Activated CD4-positive, alpha-beta memory T cell treated with anti-CD3 and anti-CD28 coated beads for 36 hours (primary cell): ENCODE results near the gene ADAMTS8. TPM values are rescaled to one million over a fixed set of nuclear protein-coding genes. Genes with fewer than 3 reads are reported as not detected.

Experiments
- CTCF ChIA-PET: fragments of 350-600 bp; sonication (Branson Sonifier 250); formaldehyde crosslinking; loops from one replicate; lab custom pipeline; 2021; ENCODE audit warnings: antibody characterized with exemption, inconsistent platforms; lab: Charles Lee
- POLR2A ChIA-PET: fragments of 350-600 bp; sonication (Branson Sonifier 250); formaldehyde crosslinking; loops from one replicate; lab custom pipeline; 2021; ENCODE audit warnings: antibody characterized with exemption; lab: Charles Lee
- DNase-seq: peaks from one replicate; pipeline ENCODE4 v3.0.0-alpha.2; 2020
- H3K27ac Mint-ChIP-seq: one replicate; pipeline ENCODE4 v1.8.0; 2021; ENCODE audit warnings: mixed read lengths
- H3K27me3 Mint-ChIP-seq: one replicate; pipeline ENCODE4 v1.8.0; 2021; ENCODE audit warnings: mixed read lengths
- H3K36me3 Mint-ChIP-seq: one replicate; pipeline ENCODE4 v1.8.0; 2021; ENCODE audit warnings: mixed read lengths
- H3K4me1 Mint-ChIP-seq: one replicate; pipeline ENCODE4 v1.8.0; 2021; ENCODE audit warnings: low read depth, mixed read lengths
- H3K4me3 Mint-ChIP-seq: one replicate; pipeline ENCODE4 v1.8.0; 2021; ENCODE audit warnings: mild to moderate bottlenecking, mixed read lengths
- H3K9me3 Mint-ChIP-seq: one replicate; pipeline ENCODE4 v1.8.0; 2021; ENCODE audit warnings: mixed read lengths
- intact Hi-C: fragments of 100-400 bp; cut with micrococcal nuclease; formaldehyde crosslinking; loops from one replicate; pipeline ENCODE4 v1.15.1; 2023
- total RNA-seq, 2 experiments: library from RNA; stranded (reverse); gene quantifications; one replicate each; pipeline ENCODE4 v1.2.3, GENCODE V29; 2021

ADAMTS8 gene
- total RNA-seq, 2 experiments from 2014 or later, result not detected

DNA sequence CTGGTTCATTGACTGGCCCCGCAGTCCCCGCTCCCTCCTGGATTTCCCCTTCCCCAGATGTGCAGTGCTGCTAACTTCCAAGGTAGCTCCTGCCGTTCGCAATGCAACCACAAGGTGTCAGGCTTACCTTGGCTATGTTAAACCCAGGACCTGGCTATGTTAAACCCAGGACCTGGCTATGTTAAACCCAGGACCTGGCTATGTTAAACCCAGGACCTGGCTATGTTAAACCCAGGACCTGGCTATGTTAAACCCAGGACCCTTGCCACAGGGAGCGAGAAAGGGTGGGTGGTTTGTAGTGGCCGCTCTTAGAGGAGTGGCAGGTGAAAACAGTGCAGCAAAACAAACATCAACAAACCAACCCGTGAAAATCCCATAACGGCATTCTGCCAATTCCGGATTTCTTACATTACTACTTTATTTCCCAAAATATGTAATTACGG is 2.9 kb upstream of the ADAMTS8 start:
- Mint-ChIP-seq H3K4me1 (peaks cover 8% of the 10 kb centered on the region), H3K27ac (no peak overlapping the region), H3K27me3 (peaks cover 31% of the 10 kb centered on the region), H3K36me3 (no peaks in the 10 kb centered on the region), H3K9me3 (no peaks in the 10 kb centered on the region), H3K4me3 (no peak overlapping the region)
- POLR2A ChIA-PET, result no interaction called here
- peak; percentile 83 for DNase-seq
- intact Hi-C loops, result loop anchor here (1.0 to 10.0 kb wide), 3 partner anchors 203 to 463 kb away; no protein-coding TSS in a partner anchor
- CTCF ChIA-PET, result interaction anchor here (0.6 to 13.1 kb wide), 22 partner anchors 11 to 485 kb away, joined by 3 to 347 read pairs (median 4); partner anchors contain the start of genes ADAMTS15 and SNX19

DNA sequence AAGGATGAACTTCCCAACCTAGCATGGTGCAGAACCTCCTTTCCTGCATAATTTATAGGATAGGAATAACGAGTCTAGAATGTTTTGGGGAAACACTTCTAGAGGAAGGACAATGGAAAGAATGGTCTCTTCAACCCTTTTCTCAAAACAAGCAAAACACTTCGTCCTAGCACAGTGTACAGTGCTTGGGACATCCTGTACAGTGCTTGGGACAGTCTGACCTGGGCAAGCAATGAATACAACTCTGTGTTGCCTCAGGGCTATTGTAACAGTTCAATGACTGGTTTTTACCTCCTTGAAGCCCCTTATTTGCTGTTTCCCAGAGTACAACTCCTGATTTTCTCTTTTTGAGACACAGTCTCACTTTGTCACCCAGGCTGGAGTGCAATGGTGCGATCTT is 1.6 kb upstream of the ADAMTS8 start:
- Mint-ChIP-seq H3K9me3 (no peaks in the 10 kb centered on the region), H3K36me3 (no peaks in the 10 kb centered on the region), H3K27me3 (peaks cover 40% of the 10 kb centered on the region), H3K4me3 (no peak overlapping the region), H3K27ac (no peak overlapping the region), H3K4me1 (peaks cover 8% of the 10 kb centered on the region)
- CTCF ChIA-PET, result interaction anchor here (1.2 to 13.1 kb wide), 5 partner anchors 13 to 431 kb away, joined by 3 to 347 read pairs (median 6); no protein-coding TSS in a partner anchor
- POLR2A ChIA-PET, result no interaction called here
- intact Hi-C loops, result loop anchor here (10.0 kb wide), 2 partner anchors 205 to 235 kb away; no protein-coding TSS in a partner anchor
- no peak for DNase-seq

- H3K27ac Mint-ChIP-seq, result no peak overlapping the region
- intact Hi-C loops, result no loop called here
- ChIA-PET CTCF (interaction anchor here (1.2 to 13.1 kb wide), 3 partner anchors 204 to 432 kb away, joined by 3 to 347 read pairs (median 6); no protein-coding TSS in a partner anchor), POLR2A (no interaction called here)
- peaks cover 47% of the 10 kb centered on the region for H3K27me3 Mint-ChIP-seq
- H3K9me3 Mint-ChIP-seq, result no peaks in the 10 kb centered on the region
- no peak for DNase-seq
- H3K4me1 Mint-ChIP-seq, result peaks cover 8% of the 10 kb centered on the region
- no peak overlapping the region for H3K4me3 Mint-ChIP-seq
- H3K36me3 Mint-ChIP-seq, result no peaks in the 10 kb centered on the region
These were observed 792 bp upstream of the ADAMTS8 start for GRCh38 chr11:130429120-130429681.

- Mint-ChIP-seq H3K4me3 (no peak overlapping the region), H3K9me3 (no peaks in the 10 kb centered on the region), H3K4me1 (peaks cover 8% of the 10 kb centered on the region), H3K36me3 (no peaks in the 10 kb centered on the region), H3K27me3 (peaks cover 47% of the 10 kb centered on the region), H3K27ac (no peak overlapping the region)
- no peak for DNase-seq
- CTCF ChIA-PET, result interaction anchor here (1.0 to 13.1 kb wide), 3 partner anchors 215 to 466 kb away, joined by 3 to 347 read pairs (median 7); no protein-coding TSS in a partner anchor
- POLR2A ChIA-PET, result no interaction called here
- intact Hi-C loops, result no loop called here
These were observed 661 bp downstream of the ADAMTS8 start for GRCh38 chr11:130427581-130428315.

DNA sequence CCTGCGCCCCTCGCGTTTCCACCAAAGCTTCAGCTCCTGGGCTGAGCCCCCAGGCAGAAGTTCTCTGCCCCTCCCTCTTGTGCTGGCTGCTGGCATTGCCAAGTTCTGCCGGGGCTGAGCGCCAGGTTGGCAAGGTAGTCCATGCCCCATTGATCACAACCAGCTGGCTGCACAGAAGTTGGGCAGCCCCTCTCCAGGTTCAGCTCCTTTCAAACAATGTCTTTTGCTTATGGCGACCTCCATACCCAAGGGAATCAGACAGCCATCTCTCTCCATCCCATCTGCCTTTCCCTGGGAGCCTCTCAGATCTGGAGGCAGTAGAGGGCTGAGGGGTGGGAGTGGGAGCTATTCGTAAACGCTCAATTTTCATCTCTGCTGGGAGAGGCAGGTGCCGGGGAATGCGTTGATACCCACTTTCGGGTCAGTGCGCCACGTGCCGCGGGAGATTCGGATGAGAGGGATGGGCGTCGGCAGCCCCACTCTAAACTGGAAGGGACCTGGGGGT is 1.5 kb downstream of the ADAMTS8 start:
- H3K4me1 Mint-ChIP-seq, result peaks cover 8% of the 10 kb centered on the region
- POLR2A ChIA-PET, result no interaction called here
- H3K27me3 Mint-ChIP-seq, result peaks cover 47% of the 10 kb centered on the region
- no peak overlapping the region for H3K27ac Mint-ChIP-seq
- H3K9me3 Mint-ChIP-seq, result no peaks in the 10 kb centered on the region
- no peaks in the 10 kb centered on the region for H3K36me3 Mint-ChIP-seq
- DNase-seq, result no peak
- CTCF ChIA-PET, result interaction anchor here (0.9 to 2.1 kb wide), 3 partner anchors 214 to 467 kb away, joined by 3 to 8 read pairs (median 3); no protein-coding TSS in a partner anchor
- H3K4me3 Mint-ChIP-seq, result no peak overlapping the region
- intact Hi-C loops, result no loop called here

DNA sequence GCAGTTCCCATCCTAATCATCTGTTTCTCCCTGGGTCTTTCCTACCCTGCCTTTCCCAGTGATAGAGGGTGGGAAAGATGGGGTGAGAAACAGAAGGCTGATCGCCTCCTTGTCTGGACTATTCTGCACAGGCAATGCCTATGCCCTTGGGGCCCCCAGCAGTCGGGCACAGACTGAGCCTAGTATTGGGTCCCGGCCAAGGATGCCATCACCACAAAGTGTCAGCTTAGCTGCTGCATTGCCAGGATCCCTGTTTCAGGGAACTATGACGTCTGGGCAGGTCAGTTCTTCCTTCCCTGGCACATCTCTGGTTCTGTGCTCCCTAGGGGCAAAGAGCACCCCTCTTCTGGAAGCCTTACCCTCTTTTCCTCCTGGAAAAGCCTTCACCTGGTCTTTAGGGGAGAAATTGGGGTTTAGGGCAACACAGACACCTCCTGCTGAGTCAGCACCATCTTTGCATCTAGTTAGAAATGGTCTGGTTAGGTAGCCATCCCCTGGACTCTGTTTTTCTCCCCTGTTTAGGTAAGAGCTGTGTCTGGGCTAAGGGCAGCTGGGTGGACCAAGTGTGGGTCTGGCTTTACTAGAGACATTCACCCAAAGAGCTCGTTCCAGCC is 2.1 kb downstream of the ADAMTS8 start:
- Mint-ChIP-seq H3K27me3 (peaks cover 49% of the 10 kb centered on the region), H3K4me1 (peaks cover 8% of the 10 kb centered on the region), H3K36me3 (no peaks in the 10 kb centered on the region), H3K9me3 (no peaks in the 10 kb centered on the region), H3K27ac (no peak overlapping the region), H3K4me3 (no peak overlapping the region)
- CTCF ChIA-PET, result interaction anchor here (0.9 to 2.1 kb wide), 4 partner anchors 213 to 467 kb away, joined by 3 to 8 read pairs (median 4); no protein-coding TSS in a partner anchor
- intact Hi-C loops, result no loop called here
- POLR2A ChIA-PET, result no interaction called here
- no peak for DNase-seq

DNA sequence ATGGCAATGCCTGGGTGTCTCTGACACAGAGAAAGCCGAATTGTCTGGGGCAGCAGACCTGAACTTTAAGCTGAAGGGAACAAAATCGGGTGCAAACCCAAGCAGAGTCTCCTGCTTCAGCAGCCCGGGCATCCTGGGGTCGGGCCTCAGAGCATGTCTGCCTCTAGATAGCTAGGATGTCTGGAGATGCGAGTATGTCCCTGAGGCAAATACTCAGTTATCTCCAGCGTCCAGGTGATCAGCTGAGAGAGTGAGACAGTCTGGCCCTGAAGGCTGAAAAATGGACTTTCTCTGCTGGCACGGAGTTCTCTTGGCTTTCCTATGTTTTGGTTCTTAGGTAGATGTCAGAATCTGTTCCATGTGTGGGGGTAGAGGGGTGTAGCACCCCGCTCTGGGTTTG is 3.3 kb downstream of the ADAMTS8 start:
- Mint-ChIP-seq H3K4me1 (peaks cover 8% of the 10 kb centered on the region), H3K27me3 (peaks cover 49% of the 10 kb centered on the region), H3K36me3 (no peaks in the 10 kb centered on the region), H3K9me3 (no peaks in the 10 kb centered on the region), H3K27ac (no peak overlapping the region), H3K4me3 (no peak overlapping the region)
- ChIA-PET POLR2A (no interaction called here), CTCF (interaction anchor here (1.3 to 2.1 kb wide), 3 partner anchors 10 to 437 kb away, joined by 4 to 8 read pairs (median 6); no protein-coding TSS in a partner anchor)
- no peak for DNase-seq
- intact Hi-C loops, result no loop called here

GRCh38 chr11:130424613-130425140 is 3.7 kb downstream of the ADAMTS8 start:
- no peak overlapping the region for H3K27ac Mint-ChIP-seq
- CTCF ChIA-PET, result interaction anchor here (1.0 to 2.1 kb wide), 3 partner anchors 10 to 438 kb away, joined by 3 to 6 read pairs (median 4); no protein-coding TSS in a partner anchor
- POLR2A ChIA-PET, result no interaction called here

GRCh38 chr11:130423541-130424142 is 4.8 kb downstream of the ADAMTS8 start:
- no peaks in the 10 kb centered on the region for H3K36me3 Mint-ChIP-seq
- CTCF ChIA-PET, result interaction anchor here (1.0 kb wide), 1 partner anchor 439 kb away, joined by 3 read pairs; no protein-coding TSS in a partner anchor
- intact Hi-C loops, result no loop called here
- no peaks in the 10 kb centered on the region for H3K9me3 Mint-ChIP-seq
- H3K27me3 Mint-ChIP-seq, result peaks cover 35% of the 10 kb centered on the region
- H3K27ac Mint-ChIP-seq, result no peak overlapping the region
- POLR2A ChIA-PET, result no interaction called here
- DNase-seq, result no peak
- peaks cover 6% of the 10 kb centered on the region for H3K4me1 Mint-ChIP-seq
- H3K4me3 Mint-ChIP-seq, result no peak overlapping the region

More at GRCh38 chr11:130424613-130425140, 3.7 kb downstream of the ADAMTS8 start:
- H3K36me3 Mint-ChIP-seq, result no peaks in the 10 kb centered on the region
- no peak overlapping the region for H3K4me3 Mint-ChIP-seq
- H3K9me3 Mint-ChIP-seq, result no peaks in the 10 kb centered on the region
- H3K27me3 Mint-ChIP-seq, result peaks cover 46% of the 10 kb centered on the region
- H3K4me1 Mint-ChIP-seq, result peaks cover 8% of the 10 kb centered on the region
- intact Hi-C loops, result no loop called here
- no peak for DNase-seq

GRCh38 chr11:130422251-130422995 is 6.0 kb downstream of the ADAMTS8 start:
- ChIA-PET POLR2A (no interaction called here), CTCF (interaction anchor here (0.7 kb wide), 1 partner anchor 560 kb away, joined by 3 read pairs; no protein-coding TSS in a partner anchor)
- intact Hi-C loops, result no loop called here
- no peaks in the 10 kb centered on the region for H3K36me3 Mint-ChIP-seq
- no peak overlapping the region for H3K27ac Mint-ChIP-seq
- H3K9me3 Mint-ChIP-seq, result no peaks in the 10 kb centered on the region
- no peak for DNase-seq
- H3K27me3 Mint-ChIP-seq, result peaks cover 36% of the 10 kb centered on the region
- H3K4me3 Mint-ChIP-seq, result no peak overlapping the region
- peaks cover 3% of the 10 kb centered on the region for H3K4me1 Mint-ChIP-seq
